LNCAP (cell line): ENCODE measurements around the gene UBQLN4.

ENCODE experiments used
- CTCF ChIP-seq: fragments of 450-650 bp; IDR thresholded peaks from 2 replicates; pipeline ENCODE4 v1.5.1; 2017; ENCODE audit warnings: mild to moderate bottlenecking

Gene UBQLN4

GRCh38 chr1:156052862-156053767, 483 bp downstream of the UBQLN4 start:
- TF ChIP-seq CTCF = no peak

DNA sequence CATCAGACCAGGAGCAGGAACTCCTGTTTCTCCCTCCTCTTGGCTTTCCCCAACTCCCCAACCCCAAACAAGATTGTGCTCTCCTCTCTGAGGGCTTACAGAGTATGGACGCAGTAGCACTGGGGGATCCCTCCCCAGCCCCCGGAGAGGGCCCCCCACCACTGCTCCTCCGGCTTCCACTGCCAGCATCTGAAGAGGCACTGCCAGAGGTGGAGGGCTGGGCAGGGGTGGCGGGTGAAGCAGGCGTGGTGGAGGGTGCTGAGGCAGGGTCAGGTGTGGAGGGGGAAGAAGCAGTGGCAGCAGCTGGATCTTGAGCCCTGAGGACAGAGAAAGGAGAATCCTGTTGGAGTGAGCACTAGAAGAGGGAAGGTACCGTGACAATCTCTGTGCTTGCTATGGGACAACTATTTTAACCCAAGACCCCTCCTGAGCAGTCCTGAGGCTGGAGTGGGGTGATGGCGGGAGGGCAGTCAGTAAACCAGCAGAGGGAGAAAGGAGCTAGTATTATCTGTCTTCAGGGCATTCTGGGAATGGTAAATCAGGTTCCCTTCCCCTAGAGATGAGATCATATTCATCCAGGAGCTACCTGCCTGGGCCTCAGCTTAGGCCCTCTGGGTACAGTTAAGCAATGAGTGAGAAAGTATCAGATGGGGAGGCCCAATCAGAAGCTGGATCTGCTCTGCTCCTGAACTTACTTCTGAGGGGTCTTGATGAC, 2.4 kb downstream of the UBQLN4 start:
- no peak for TF ChIP-seq CTCF

DNA sequence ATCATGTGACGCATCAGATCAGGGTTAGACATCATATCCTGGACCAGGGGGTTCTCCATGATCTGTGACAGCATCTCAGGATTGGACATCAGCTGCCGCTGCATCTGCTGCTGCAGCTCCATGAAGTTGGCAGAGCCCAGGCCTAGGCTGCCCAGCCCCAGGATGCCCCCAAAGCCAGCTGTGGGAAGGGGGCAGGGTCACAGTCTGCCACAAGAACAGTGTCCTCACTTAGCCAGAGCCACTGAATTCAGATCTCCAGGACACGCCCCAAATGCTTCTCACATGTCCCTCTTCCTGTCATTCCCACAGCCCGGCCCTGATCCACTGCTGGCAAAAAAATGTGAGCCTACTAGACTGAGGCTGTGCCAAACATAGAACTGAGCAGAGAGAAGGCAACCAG, 3.2 kb downstream of the UBQLN4 start:
- TF ChIP-seq CTCF = no peak

DNA sequence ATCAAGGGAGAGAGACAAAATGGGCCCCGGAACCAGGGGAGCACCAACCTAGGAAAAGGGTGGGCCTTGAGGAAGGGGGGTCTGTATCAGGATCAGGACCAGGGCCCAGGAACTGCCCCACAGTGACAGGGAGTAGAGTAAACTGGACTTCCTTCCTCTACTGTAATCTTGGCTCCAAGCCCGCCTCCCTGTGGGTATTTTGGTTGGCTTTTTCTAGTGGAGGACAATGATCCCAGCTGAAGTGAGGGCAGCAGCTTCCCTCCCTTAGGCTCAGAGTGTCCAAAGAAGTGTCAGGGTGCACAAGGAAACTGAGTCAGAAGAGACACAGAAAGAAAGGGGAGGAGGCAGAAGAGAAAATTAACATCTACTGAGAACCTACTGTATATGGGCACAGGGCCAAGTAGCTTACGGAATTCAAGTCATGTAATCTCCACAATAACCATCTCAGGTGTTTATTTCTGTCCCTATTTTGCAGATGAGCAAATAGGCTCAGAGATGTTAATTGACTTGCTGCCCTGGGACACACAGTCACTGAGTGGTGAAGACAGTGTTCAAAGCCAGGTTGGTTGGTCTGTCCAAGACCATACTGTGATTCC, 4.8 kb downstream of the UBQLN4 start:
- no peak for TF ChIP-seq CTCF

- TF ChIP-seq CTCF = no peak
Observed at GRCh38 chr1:156045076-156045475, 8.5 kb downstream of the UBQLN4 start.

DNA sequence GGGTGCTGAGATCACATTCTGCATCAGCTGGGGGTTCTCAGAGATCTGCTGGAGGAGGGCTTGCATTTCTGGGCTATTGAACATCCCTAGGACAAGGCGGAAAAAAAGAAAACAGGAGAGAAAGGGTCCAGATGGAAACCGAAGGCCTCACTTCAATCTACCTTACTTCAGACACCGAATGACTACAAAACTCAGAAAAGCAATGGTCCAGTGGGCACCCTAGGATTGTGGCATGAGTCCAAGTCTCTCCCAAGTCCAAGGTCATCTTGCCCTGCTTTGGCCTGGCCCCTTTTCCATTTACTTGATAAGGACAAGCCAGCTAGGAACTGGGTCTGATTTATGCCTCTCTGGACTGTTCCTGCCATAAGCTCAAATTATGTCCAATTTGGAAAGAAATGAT, 10.8 kb downstream of the UBQLN4 start:
- no peak for TF ChIP-seq CTCF

- TF ChIP-seq CTCF = no peak
Observed at GRCh38 chr1:156033011-156033410, 20.6 kb downstream of the UBQLN4 start.
